ENCODE data around the gene TMEM243. TPM values are rescaled to one million over a fixed set of nuclear protein-coding genes. Genes with fewer than 3 reads are reported as not detected.

TMEM243 gene
- polyA plus RNA-seq, 2 donors, result 11.5 to 12.9 TPM

Other genes with a start within 250 kb of the TMEM243 start
- gene ELAPOR2, start 160.1 kb downstream of the TMEM243 start, polyA plus RNA-seq, result 1 to 10 TPM in 1 of 2 donors, under 1 TPM in 1; 0.86 to 1.8 TPM
- 10 to 100 TPM; 18.9 to 37.6 TPM for gene DMTF1, start 67.3 kb downstream of the TMEM243 start, polyA plus RNA-seq
- gene CROT, start 125.9 kb upstream of the TMEM243 start, polyA plus RNA-seq, result 10 to 100 TPM; 14.2 to 20.6 TPM

All from esophagus (tissue), 2 donors.